Activated naive CD4-positive, alpha-beta T cell treated with anti-CD3 and anti-CD28 coated beads, Interleukin-2, amount 50 U/mL, for 16 hours (primary cell): ENCODE data around the gene ZMYND10.
A peak's percentile ranks its signal among the peaks of the same experiment; 100 is the strongest.

Experiments used
- DNase-seq: peaks from one replicate; pipeline ENCODE4 v3.0.0-alpha.2; 2020

ZMYND10 gene

GRCh38 chr3:50370594-50370993 lies 25.1 kb upstream of the ZMYND10 start:
- no peak for DNase-seq

DNA sequence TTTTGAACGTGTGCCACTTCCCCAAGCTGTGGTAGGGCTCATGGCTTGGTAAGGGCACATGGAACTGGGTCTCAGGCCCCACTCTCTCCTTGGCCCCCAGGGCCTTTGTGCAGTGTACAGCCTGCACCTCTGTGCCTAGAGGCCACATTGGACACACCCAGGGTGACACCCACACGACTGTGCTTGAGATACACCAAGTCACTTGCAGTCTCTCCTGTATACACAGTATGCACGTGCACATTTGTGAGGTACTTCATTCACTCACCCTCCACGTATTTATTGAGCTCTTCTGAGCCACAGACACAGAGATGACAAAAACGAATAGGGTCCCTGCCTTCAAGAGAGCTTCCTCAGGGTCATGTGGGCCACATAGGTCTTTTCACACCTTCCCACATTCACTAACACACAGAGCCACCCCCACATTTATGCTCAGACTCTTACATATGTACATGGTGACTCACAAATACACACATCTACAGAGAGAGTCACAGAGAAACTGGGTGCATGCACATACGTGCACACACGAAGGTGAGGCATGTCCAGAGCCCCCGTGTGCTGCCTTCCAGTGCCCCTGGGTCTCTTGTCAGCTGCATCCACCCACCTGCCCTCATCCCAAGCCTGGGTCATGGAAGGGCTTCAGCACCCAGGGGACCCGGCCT lies 23.6 kb upstream of the ZMYND10 start:
- no peak for DNase-seq

GRCh38 chr3:50365842-50366220 lies 20.3 kb upstream of the ZMYND10 start:
- DNase-seq, result no peak

GRCh38 chr3:50365080-50365841 lies 19.7 kb upstream of the ZMYND10 start:
- DNase-seq, result peak; percentile 96

GRCh38 chr3:50364573-50365079 lies 19.1 kb upstream of the ZMYND10 start:
- no peak for DNase-seq

GRCh38 chr3:50359760-50360110 lies 14.2 kb upstream of the ZMYND10 start:
- DNase-seq, result no peak

- peak; percentile 94 for DNase-seq
Observed at GRCh38 chr3:50358911-50359759, 13.6 kb upstream of the ZMYND10 start, which contains the start of gene TMEM115. Gene TMEM115, minus strand, starts transcription at chr3:50359521. Its CDS starts 458 bp downstream, at chr3:50359063.

- no peak for DNase-seq
Observed at GRCh38 chr3:50358355-50358910, 12.9 kb upstream of the ZMYND10 start.

GRCh38 chr3:50357481-50357880 lies 11.9 kb upstream of the ZMYND10 start:
- no peak for DNase-seq

DNA sequence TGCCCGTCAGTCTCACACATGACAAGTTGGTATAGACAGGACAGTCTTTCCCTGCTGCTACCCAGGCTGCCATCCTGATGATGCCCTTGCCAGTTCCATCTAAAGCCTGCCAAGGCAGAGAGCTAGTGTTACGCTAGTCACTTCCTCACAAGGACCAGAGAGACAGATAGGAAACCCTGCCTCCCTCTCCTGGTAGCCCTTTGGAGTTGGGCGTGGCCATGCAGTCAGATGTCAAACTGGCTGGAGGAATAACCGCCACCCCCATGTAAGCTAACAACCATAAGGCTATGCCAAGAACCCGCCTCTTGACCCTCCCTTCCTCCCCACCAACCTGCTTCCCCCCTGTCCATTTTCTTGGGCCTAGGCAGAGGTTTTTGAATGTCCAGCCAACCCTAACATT lies 11.0 kb upstream of the ZMYND10 start:
- no peak for DNase-seq

- no peak for DNase-seq
Observed at GRCh38 chr3:50355829-50356552, 10.5 kb upstream of the ZMYND10 start.

GRCh38 chr3:50354850-50355249 lies 9.3 kb upstream of the ZMYND10 start:
- no peak for DNase-seq

- no peak for DNase-seq
Observed at GRCh38 chr3:50354186-50354764, 8.7 kb upstream of the ZMYND10 start.

DNA sequence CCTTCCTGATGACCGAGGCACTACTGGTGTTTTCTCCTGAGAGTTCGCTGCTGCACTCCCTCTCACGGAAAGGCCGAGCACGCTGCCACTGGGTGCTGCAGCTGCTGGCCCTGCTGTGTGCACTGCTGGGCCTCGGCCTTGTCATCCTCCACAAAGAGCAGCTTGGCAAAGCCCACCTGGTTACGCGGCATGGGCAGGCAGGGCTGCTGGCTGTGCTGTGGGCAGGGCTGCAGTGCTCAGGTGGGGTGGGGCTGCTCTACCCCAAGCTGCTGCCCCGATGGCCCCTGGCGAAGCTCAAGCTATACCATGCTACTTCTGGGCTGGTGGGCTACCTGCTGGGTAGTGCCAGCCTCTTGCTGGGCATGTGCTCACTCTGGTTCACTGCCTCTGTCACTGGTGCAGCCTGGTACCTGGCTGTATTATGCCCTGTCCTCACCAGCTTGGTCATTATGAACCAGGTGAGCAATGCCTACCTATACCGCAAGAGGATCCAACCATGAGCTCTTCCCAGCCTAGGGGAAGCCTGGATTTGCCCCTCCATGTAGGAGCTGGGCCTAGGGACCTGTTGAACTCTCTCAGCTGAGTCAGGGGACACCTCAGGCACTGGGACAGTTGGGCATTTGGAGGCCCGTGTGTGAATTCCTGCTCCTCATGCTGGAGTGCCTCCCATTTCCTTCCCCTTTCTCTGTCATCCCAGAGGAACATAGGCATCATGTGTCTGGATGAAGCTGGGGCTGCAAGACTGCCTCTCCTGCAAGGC lies 7.9 kb upstream of the ZMYND10 start:
- no peak for DNase-seq

GRCh38 chr3:50352781-50353180 lies 7.2 kb upstream of the ZMYND10 start:
- DNase-seq, result no peak

GRCh38 chr3:50351323-50351697 lies 5.8 kb upstream of the ZMYND10 start:
- no peak for DNase-seq

GRCh38 chr3:50350527-50351322 lies 5.2 kb upstream of the ZMYND10 start, which contains the start of the genes CYB561D2 and NPRL2:
Gene CYB561D2, plus strand, starts transcription at chr3:50350862. Its CDS starts 572 bp downstream, at chr3:50351434.
Gene NPRL2, minus strand, starts transcription at chr3:50350775. Its CDS starts 123 bp downstream, at chr3:50350652.
- peak; percentile 100 for DNase-seq

DNA sequence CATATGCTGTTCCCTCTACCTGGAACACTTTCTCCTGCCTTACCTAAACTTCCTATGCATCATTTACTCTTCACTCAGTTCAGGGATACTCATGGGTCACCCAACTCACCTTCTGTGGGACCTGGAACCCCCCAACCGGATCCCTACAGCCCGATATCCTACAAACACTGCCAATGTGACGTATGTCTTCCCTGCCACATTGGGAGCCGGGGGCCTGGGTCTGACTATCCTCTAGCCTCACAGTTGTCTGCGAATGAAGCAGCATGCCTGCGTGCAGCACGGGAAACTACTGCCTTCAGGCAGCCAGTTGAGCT lies 4.6 kb upstream of the ZMYND10 start:
- no peak for DNase-seq

DNA sequence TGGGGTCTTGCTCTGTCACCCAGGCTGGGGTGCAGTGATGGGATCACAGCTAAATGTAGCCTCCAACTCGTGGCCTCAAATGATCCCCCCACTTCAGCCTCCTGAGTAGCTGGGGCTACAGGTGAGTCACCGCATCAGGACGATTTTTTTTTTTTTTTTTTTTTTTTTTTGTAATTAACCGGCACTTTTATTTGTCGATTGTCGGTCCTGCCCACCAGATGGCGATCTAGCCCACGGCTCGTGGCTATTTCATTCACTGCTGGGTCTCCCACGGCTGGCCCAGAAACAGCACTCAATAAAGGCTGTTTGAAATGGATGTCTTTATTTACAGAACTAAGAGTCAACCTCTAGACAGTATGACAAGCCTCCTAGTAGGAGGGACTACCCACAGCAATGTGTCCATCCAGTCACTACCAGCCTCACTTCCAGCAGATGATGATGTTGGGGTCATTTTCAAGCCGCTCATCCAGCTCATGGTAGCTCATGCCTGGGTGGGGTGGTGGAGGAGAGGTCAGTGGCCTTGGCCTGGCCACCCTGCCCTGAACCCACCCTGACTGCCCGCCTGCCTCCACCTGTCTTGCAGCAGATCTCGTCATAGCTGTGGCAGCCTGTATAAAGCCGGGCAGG lies 1.8 kb upstream of the ZMYND10 start:
- peak; percentile 78 for DNase-seq

GRCh38 chr3:50345008-50345407 lies 524 bp downstream of the ZMYND10 start:
- DNase-seq, result no peak
